Uterus (tissue), 2 donors: ENCODE results near the gene PJVK.

Experiments
- CTCF ChIP-seq, 4 experiments: fragments of 200-600 bp in 2 of 4; fragments of 450-650 bp in 2 of 4; sonication (generic) in 2 of 4; IDR thresholded peaks; one replicate each; pipeline ENCODE4 v1.5.1; 2016 to 2019; ENCODE audit warnings: antibody characterized with exemption in 4 of 4, mild to moderate bottlenecking in 2 of 4, moderate library complexity in 1 of 4
- POLR2A ChIP-seq, 2 donors: fragments of 450-650 bp; IDR thresholded peaks; one replicate each; pipeline ENCODE4 v1.6.1; 2016; ENCODE audit warnings: antibody characterized with exemption in 2 of 2, mild to moderate bottlenecking in 1 of 2, moderate library complexity in 1 of 2

- peak; percentile 91 to 98 for TF ChIP-seq POLR2A (IDR thresholded peaks at IDR 0.05)
- peak; percentile 5 to 27 (median 24) for TF ChIP-seq CTCF (IDR thresholded peaks at IDR 0.05)
Measured at GRCh38 chr2:178450774-178451525, at the start of gene PJVK, which contains the start of gene PRKRA.
